Measurements from ENCODE around the gene MAP1A.

DNA sequence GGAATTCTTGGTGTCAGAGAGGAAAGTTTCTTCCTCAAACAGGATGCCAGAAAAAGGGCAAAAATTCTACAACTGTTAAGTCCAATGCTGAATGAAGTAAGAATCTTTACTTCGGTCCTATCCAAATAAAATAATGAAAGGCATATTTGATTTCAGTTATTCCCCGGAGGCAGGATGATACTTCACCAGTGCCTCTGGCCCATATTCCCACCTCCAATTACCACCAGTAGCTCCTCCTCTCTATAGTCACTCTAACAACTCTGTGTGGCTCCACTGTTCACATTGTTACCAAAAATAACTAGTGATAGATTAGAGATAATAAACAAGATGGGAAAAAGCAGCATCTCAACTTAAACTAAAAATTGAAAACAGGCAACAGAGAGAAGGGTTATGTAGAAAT is 20.7 kb downstream of the MAP1A start:
- no peak for TF ChIP-seq EP300 (IDR thresholded peaks at IDR 0.05)
- TF ChIP-seq, protein P1, sequence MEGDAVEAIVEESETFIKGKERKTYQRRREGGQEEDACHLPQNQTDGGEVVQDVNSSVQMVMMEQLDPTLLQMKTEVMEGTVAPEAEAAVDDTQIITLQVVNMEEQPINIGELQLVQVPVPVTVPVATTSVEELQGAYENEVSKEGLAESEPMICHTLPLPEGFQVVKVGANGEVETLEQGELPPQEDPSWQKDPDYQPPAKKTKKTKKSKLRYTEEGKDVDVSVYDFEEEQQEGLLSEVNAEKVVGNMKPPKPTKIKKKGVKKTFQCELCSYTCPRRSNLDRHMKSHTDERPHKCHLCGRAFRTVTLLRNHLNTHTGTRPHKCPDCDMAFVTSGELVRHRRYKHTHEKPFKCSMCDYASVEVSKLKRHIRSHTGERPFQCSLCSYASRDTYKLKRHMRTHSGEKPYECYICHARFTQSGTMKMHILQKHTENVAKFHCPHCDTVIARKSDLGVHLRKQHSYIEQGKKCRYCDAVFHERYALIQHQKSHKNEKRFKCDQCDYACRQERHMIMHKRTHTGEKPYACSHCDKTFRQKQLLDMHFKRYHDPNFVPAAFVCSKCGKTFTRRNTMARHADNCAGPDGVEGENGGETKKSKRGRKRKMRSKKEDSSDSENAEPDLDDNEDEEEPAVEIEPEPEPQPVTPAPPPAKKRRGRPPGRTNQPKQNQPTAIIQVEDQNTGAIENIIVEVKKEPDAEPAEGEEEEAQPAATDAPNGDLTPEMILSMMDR (IDR thresholded peaks at IDR 0.05) = no peak

Data from gastroesophageal sphincter (tissue), 3 donors.